Nephron progenitor cell (in vitro differentiated cells): ENCODE results near the gene ABTB2.

Experiments used
- DNase-seq: peaks from one replicate; pipeline ENCODE4 v3.0.0; 2021
- H3K27ac Mint-ChIP-seq: 2 replicates; pipeline ENCODE4 v1.8.0; 2021; ENCODE audit warnings: mild to moderate bottlenecking, moderate library complexity, mixed read lengths
- H3K27me3 Mint-ChIP-seq: 2 replicates; pipeline ENCODE4 v1.8.0; 2021; ENCODE audit warnings: mild to moderate bottlenecking, low read depth, mixed read lengths; ENCODE audit not compliant: poor library complexity
- H3K36me3 Mint-ChIP-seq: 2 replicates; pipeline ENCODE4 v1.8.0; 2021; ENCODE audit warnings: low read depth, mixed read lengths
- H3K4me1 Mint-ChIP-seq: 2 replicates; pipeline ENCODE4 v1.8.0; 2021; ENCODE audit warnings: mixed read lengths
- H3K4me3 Mint-ChIP-seq: 2 replicates; pipeline ENCODE4 v1.8.0; 2021; ENCODE audit warnings: mild to moderate bottlenecking, moderate library complexity, mixed read lengths
- H3K9me3 Mint-ChIP-seq: 2 replicates; pipeline ENCODE4 v1.8.0; 2021; ENCODE audit warnings: mild to moderate bottlenecking, moderate library complexity, mixed read lengths
- CTCF ChIP-seq: fragments of 200-600 bp; sonication (generic); IDR thresholded peaks from 2 replicates; pipeline ENCODE4 v1.5.0; 2021; ENCODE audit warnings: antibody characterized with exemption

The ABTB2 gene

GRCh38 chr11:34146411-34146810 is 211.4 kb downstream of the ABTB2 start:
- Mint-ChIP-seq H3K4me1 (peaks cover 45% of the 10 kb centered on the region), H3K27ac (no peak overlapping the region), H3K9me3 (no peaks in the 10 kb centered on the region), H3K27me3 (no peaks in the 10 kb centered on the region), H3K4me3 (no peak overlapping the region), H3K36me3 (peaks cover 58% of the 10 kb centered on the region)
- no peak for TF ChIP-seq CTCF
- no peak for DNase-seq

GRCh38 chr11:34145847-34146381 is 211.9 kb downstream of the ABTB2 start:
- Mint-ChIP-seq H3K27me3 (no peaks in the 10 kb centered on the region), H3K36me3 (peaks cover 63% of the 10 kb centered on the region), H3K4me3 (no peak overlapping the region), H3K9me3 (no peaks in the 10 kb centered on the region), H3K27ac (no peak overlapping the region), H3K4me1 (peaks cover 45% of the 10 kb centered on the region)
- DNase-seq = no peak
- TF ChIP-seq CTCF = no peak

GRCh38 chr11:34145073-34145472 is 212.7 kb downstream of the ABTB2 start:
- TF ChIP-seq CTCF = no peak
- Mint-ChIP-seq H3K4me1 (peaks cover 37% of the 10 kb centered on the region), H3K27ac (no peak overlapping the region), H3K36me3 (peaks cover 69% of the 10 kb centered on the region), H3K27me3 (no peaks in the 10 kb centered on the region), H3K4me3 (no peak overlapping the region), H3K9me3 (no peaks in the 10 kb centered on the region)
- no peak for DNase-seq

- DNase-seq = no peak
- peaks cover 19% of the 10 kb centered on the region for H3K4me1 Mint-ChIP-seq
- peak overlapping the region; percentile 95 for H3K27ac Mint-ChIP-seq
- H3K4me3 Mint-ChIP-seq = no peak overlapping the region
- no peak for TF ChIP-seq CTCF
- H3K27me3 Mint-ChIP-seq = peaks cover 6% of the 10 kb centered on the region
- peaks cover 78% of the 10 kb centered on the region for H3K36me3 Mint-ChIP-seq
- no peaks in the 10 kb centered on the region for H3K9me3 Mint-ChIP-seq
Observed at GRCh38 chr11:34143048-34143447, 214.8 kb downstream of the ABTB2 start.

GRCh38 chr11:34140149-34140548 is 217.7 kb downstream of the ABTB2 start:
- Mint-ChIP-seq H3K36me3 (peaks cover 76% of the 10 kb centered on the region), H3K27ac (no peak overlapping the region), H3K4me1 (peaks cover 15% of the 10 kb centered on the region), H3K4me3 (no peak overlapping the region), H3K27me3 (peaks cover 6% of the 10 kb centered on the region), H3K9me3 (no peaks in the 10 kb centered on the region)
- DNase-seq = no peak
- TF ChIP-seq CTCF = no peak

- Mint-ChIP-seq H3K27me3 (peaks cover 6% of the 10 kb centered on the region), H3K36me3 (peaks cover 73% of the 10 kb centered on the region), H3K9me3 (no peaks in the 10 kb centered on the region), H3K4me3 (no peak overlapping the region), H3K4me1 (peaks cover 15% of the 10 kb centered on the region), H3K27ac (no peak overlapping the region)
- DNase-seq = no peak
- TF ChIP-seq CTCF = no peak
Observed at GRCh38 chr11:34139346-34139745, 218.5 kb downstream of the ABTB2 start.
